Measurements from ENCODE around the gene HSD17B14.
"Not testable (repeated sequence)": the region's sequence is repeated elsewhere in the genome, so short reads cannot be mapped to it uniquely, and the experiment has no call there.

HSD17B14 gene

DNA sequence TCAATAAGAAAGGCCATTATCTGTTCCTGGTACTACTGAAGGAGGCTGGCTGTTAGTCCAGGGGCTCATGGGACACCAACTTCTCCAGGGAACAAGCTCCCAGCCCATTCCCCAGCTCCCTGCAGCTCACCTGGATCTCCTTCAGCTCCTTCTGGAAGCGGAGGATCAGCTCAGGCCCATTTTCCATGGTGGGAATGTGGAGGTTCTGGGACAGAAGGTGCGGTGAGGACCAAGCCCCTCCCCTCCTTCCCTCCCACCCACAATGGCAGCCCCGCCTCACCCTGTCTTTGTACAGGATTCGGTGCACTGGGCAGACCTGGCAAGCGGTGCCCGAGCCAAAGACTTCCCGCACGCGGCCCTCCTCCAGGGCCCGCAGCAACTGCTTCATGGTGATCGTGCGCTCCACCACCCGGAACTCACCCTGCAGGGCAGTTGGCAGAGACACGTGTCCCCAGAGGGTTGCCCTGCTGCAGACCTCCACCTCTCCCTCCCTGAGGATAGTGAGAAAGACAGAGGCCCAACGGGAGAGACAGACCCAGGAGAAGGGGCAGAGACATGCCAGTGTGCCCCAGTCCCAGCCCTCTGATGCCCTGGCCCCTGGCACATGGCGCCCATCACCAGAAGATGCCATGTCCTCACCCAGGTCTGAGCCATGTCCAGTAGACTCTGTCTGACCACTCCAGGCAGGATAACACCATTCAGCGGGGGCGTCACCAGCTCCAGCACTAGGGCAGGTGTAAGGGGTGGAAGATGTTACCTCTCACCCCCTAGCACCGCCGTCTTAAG is 39.8 kb downstream of the HSD17B14 start:
- DNase-seq (ENCODE audit: low read depth), result no peak

GRCh38 chr19:48795685-48796070 is 40.6 kb downstream of the HSD17B14 start:
- no peak for DNase-seq (ENCODE audit: low read depth)

DNA sequence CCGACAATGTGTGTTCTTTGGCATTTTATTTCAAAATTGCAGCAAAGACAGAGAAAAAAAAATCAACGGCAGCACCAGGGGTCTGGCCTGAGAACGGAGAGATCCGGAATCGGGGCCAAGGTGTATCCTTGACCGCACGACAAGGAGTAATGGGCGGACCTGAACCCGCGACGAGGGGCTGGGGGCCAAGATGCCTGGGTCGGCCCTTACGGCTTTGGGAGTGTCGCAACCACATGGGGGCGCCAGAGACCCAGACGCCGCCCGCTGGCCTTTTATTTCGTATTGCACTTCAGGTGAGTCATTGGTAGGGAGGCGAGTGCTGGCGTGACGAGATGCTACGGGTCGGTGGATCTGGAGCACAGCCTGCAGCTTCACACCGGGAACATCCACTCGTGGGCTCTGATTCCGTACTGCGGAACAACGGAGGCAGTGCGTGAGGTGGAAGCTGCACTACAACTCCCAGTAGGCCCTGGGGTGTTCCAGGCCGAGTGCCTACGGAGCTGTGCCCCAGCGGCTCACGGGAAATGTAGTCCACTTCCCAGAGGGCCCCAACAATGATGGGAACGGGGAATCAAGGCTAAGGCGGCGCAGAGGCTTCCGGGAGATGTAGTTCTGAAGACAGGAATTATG is 41.1 kb downstream of the HSD17B14 start:
- DNase-seq (ENCODE audit: low read depth), result peak; percentile 95

- DNase-seq (ENCODE audit: low read depth), result no peak
Observed at GRCh38 chr19:48794291-48794690, 42.0 kb downstream of the HSD17B14 start.

GRCh38 chr19:48793271-48793670 is 43.0 kb downstream of the HSD17B14 start:
- no peak for DNase-seq (ENCODE audit: low read depth)

GRCh38 chr19:48787331-48787730 is 49.0 kb downstream of the HSD17B14 start:
- not testable (repeated sequence) for DNase-seq (ENCODE audit: low read depth)

DNA sequence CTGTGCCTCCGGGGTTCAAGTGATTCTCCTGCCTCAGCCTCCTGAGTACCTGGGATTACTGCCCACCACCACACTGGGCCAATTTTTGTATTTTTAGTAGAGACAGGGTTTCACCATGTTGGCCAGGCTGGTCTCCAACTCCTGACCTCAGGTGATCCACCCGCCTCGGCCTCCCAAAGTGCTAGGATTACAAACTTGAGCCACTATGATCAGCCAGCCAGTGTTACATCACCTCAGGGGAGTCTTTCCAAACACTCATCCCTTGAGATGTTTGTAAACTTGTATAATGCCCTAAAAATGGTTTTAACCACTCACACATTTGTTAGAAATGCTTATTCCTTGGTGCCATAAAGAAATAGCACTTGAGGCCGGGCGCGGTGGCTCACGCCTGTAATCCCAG is 49.9 kb downstream of the HSD17B14 start:
- DNase-seq (ENCODE audit: low read depth), result not testable (repeated sequence)

DNA sequence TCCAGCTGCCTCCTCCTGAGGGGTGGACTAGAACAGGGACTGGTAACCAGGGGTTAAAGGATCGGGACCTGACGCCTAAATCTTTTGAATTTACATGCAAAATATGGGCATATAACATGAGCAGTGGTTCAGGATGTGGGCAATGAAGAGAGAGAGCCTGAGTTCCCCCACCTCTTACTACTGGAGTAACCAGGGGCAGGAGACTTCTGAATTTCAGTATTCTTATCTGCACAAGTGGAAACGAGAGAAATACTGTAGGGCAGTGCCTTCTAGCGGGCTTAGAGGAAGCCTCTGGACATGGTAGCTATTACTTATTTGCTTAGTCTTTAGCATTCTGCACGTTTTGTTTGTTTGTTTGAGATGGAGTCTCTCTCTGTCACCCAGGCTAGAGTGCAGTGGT is 51.8 kb downstream of the HSD17B14 start:
- DNase-seq (ENCODE audit: low read depth), result no peak

- DNase-seq (ENCODE audit: low read depth), result no peak
Observed at GRCh38 chr19:48780631-48781391, 55.5 kb downstream of the HSD17B14 start.

DNA sequence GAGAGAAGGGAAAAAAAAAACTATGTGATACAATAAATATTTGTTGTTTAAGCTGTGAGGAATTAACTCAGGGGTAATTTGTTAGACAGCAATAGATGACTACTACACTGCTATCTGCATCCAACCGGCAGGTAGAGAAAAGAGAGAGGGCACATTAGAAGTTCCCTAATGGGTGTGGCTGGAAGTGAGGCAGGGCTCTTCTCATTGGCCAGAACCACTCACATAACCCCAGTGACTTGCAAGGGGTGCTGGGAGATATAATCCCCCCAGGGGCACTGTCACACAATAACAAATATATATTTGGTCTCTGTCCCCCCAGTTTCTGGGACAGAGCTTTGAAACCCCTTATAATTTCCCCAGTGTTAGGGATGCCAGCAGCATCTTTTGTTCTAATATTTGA is 56.7 kb downstream of the HSD17B14 start:
- DNase-seq (ENCODE audit: low read depth), result no peak

DNA sequence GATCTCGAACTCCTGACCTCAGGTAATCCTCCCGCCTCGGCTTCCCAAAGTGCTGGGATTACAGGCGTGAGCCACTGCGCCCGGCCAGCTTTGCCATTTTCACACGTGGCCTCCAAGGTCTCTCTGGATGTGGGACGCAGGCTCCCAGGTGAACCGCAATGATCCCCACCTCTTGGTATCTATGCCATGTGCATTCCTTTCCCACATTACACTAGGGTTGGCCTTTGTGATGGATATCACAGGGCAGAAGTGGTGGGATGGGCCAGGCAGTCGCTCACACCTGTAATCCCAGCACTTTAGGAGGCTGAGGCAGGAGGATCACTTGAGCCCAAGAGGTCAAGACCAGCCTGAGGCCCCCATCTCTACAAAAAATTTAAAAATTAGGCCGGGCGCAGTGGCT is 58.6 kb downstream of the HSD17B14 start:
- no peak for DNase-seq (ENCODE audit: low read depth)

DNA sequence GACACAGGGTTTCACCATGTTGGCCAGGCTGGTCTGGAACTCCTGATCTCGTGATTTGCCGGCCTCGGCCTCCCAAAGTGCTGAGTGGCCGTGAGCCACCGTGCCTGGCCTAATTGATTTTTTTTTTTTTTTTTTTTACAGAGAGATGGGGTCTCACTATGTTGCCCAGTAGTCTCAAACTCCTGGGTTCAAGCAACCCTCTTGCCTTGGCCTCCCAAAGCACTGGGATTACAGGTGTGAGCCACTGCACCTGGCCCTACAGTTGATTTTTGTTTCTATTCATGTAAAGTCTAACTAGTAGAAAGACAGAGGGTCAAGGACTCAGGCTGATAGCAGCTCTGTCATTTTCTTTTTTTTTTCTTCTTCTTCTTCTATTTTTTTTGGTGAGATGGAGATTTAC is 59.2 kb downstream of the HSD17B14 start:
- no peak for DNase-seq (ENCODE audit: low read depth)

- DNase-seq (ENCODE audit: low read depth), result no peak
Observed at GRCh38 chr19:48772503-48772953, 63.8 kb downstream of the HSD17B14 start.

DNA sequence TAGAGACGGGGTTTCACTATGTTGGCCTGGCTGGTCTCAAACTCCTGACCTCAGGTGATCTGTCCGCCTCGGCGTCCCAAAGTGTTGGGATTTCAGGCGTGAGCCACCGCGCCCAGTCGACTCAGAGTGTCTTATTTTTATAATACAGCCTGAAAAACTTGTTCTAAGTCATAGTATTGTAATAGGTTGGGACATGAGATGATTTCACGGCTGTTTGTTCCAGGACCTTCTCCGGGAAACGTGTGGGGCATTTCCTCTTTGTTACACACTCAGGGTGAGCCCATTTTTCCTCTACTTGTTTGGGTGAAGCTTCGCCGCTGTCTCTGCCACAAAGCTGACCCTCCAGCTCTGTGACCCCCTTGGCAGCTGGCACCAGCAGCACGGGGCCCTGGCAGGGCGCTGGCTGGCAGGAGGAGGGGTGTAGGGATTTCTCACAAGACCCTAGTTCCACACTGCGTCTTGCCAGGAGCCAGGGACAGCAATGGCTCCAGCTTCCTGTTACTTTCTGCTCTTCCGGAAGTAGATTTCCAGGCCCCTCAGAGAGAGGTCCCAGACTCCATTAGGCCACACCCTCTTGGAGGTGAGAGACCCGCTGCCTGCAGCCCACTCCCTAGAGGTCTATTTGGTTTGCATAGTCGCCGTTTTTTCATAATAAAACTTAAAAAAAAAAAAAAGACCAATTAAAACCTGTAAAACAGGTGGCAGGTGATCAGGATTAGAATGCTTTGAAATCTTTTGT is 65.4 kb downstream of the HSD17B14 start:
- no peak for DNase-seq (ENCODE audit: low read depth)

DNA sequence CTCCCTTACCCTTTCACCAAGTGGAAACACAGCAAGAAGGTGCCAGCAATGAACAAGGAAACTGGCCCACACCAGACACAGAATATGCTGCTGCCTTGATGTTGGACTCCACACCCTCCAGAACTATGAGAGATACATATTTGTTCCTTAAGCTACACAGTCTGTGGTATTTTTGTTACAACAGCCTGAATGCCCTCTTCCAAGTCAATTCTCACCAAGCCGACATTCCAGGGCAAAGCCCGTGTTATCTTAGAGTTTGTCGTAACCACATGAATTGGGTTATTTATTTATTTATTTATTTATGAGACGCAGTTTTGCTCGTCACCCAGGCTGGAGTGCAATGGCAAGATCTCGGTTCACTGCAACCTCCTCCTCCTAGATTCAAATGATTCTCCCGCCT is 66.0 kb downstream of the HSD17B14 start:
- peak; percentile 36 for DNase-seq (ENCODE audit: low read depth)

DNA sequence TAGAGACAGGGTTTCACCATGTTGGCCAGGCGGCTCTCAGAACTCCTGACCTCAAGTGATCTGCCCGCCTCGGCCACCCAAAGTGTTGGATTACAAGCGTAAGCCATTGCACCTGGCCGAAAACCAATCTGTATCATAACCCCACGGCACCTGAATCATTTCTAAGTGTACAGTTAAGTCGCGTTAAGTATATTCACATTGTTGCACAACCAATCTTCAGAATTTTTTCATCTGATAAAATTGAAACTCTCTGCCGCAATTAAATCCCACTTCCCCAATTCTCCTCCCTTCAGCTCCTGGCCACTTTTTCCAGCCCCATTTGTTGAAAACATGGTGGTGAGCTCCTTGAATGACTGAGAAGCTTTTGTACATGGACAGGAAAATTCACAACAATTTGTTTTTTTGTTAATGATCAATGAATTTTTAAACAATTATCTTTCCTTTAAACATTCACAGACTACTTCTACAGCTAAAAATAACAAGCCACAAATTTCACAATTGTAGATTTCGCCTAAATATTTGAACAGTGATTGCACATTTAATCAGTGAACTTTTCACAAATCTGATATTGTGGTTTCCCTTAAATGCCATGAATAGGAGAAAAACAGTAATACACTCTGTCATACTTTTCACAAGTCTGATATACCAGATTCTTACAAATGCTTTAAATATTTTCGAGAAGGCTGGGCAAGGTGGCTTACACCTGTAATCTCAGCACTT is 67.1 kb downstream of the HSD17B14 start:
- no peak for DNase-seq (ENCODE audit: low read depth)

- not testable (repeated sequence) for DNase-seq (ENCODE audit: low read depth)
Observed at GRCh38 chr19:48768171-48768753, 68.0 kb downstream of the HSD17B14 start.

DNA sequence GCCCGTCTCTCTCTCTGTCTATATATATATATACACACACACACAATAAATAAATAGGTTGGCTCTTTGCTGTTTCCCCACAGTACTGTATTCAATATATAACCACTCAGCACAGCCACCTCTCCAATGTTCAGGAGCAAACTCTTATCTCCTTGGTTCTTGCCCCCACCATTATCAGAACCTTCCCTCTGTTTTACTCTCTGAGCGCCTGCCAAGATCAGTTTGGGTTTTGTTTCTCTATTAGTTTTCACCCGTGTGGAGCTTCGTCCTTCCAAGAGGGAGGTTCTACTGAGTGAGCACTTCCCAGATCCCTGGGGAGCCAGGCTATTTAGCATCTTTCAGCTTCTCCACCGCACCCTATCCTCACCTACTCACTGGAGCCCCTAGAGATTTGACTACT is 70.5 kb downstream of the HSD17B14 start:
- not testable (repeated sequence) for DNase-seq (ENCODE audit: low read depth)

Data from stromal cell of bone marrow (primary cell).